ENCODE measurements around the gene GFPT2.

GRCh38 chr5:180291234-180291940 is 61.7 kb downstream of the GFPT2 start:
- no peak for TF ChIP-seq CTCF (tag by site-specific recombination; IDR thresholded peaks at IDR 0.05)
- no peak for TF ChIP-seq YY1 (tag by site-specific recombination; IDR thresholded peaks at IDR 0.05)
- TF ChIP-seq RBAK (tag by site-specific recombination; IDR thresholded peaks at IDR 0.05): no peak
- no peak for TF ChIP-seq ZNF248 (tag by site-specific recombination; IDR thresholded peaks at IDR 0.05)
- TF ChIP-seq ATF2 (tag by site-specific recombination; IDR thresholded peaks at IDR 0.05; ENCODE audit: low read depth): no peak

Measured in HEK293 (cell line).